Measurements from ENCODE around the gene CRB1. TPM values are rescaled to one million over a fixed set of nuclear protein-coding genes. Genes with fewer than 3 reads are reported as not detected.

Gene CRB1
- total RNA-seq, 1 donor from 2014 or later, result under 0.01 TPM

- no peak for DNase-seq
Observed at GRCh38 chr1:197304638-197305200, 36.7 kb downstream of the CRB1 start.

- no peak for DNase-seq
Observed at GRCh38 chr1:197305925-197306324, 37.9 kb downstream of the CRB1 start.

- no peak for DNase-seq
Observed at GRCh38 chr1:197306381-197307062, 38.5 kb downstream of the CRB1 start.

- no peak for DNase-seq
Observed at GRCh38 chr1:197307136-197307535, 39.1 kb downstream of the CRB1 start.

GRCh38 chr1:197307551-197307950 is 39.5 kb downstream of the CRB1 start:
- no peak for DNase-seq

GRCh38 chr1:197311081-197311480 is 43.0 kb downstream of the CRB1 start:
- DNase-seq, result no peak

GRCh38 chr1:197312163-197312562 is 44.1 kb downstream of the CRB1 start:
- no peak for DNase-seq

- DNase-seq, result no peak
Observed at GRCh38 chr1:197313713-197314112, 45.7 kb downstream of the CRB1 start.

GRCh38 chr1:197314682-197315081 is 46.6 kb downstream of the CRB1 start:
- no peak for DNase-seq

GRCh38 chr1:197319631-197320030 is 51.6 kb downstream of the CRB1 start:
- DNase-seq, result no peak

GRCh38 chr1:197320991-197321531 is 53.0 kb downstream of the CRB1 start:
- DNase-seq, result no peak

GRCh38 chr1:197321811-197322210 is 53.8 kb downstream of the CRB1 start:
- DNase-seq, result no peak

GRCh38 chr1:197327776-197328364 is 59.8 kb downstream of the CRB1 start:
- peak; percentile 24 for DNase-seq

- no peak for DNase-seq
Observed at GRCh38 chr1:197330213-197330612, 62.2 kb downstream of the CRB1 start.

- no peak for DNase-seq
Observed at GRCh38 chr1:197331565-197331964, 63.5 kb downstream of the CRB1 start.

GRCh38 chr1:197333041-197333440 is 65.0 kb downstream of the CRB1 start:
- DNase-seq, result no peak

- DNase-seq, result no peak
Observed at GRCh38 chr1:197336571-197336970, 68.5 kb downstream of the CRB1 start.

GRCh38 chr1:197339106-197340060 is 71.3 kb downstream of the CRB1 start:
- DNase-seq, result no peak

GRCh38 chr1:197341626-197342025 is 73.6 kb downstream of the CRB1 start:
- no peak for DNase-seq

- DNase-seq, result no peak
Observed at GRCh38 chr1:197342044-197342565, 74.1 kb downstream of the CRB1 start.

- no peak for DNase-seq
Observed at GRCh38 chr1:197342669-197343068, 74.6 kb downstream of the CRB1 start.

- DNase-seq, result no peak
Observed at GRCh38 chr1:197343663-197344273, 75.7 kb downstream of the CRB1 start.

Measured in dermis blood vessel endothelial cell (primary cell).